Muscle layer of colon (tissue), 2 donors: ENCODE data around the gene NAAA.
"Not testable (repeated sequence)": the region's sequence is repeated elsewhere in the genome, so short reads cannot be mapped to it uniquely, and the experiment has no call there.

Source experiments
- H3K27ac ChIP-seq: one replicate; pipeline ENCODE4 v1.7.0; 2013; ENCODE audit warnings: low read depth, mild to moderate bottlenecking, low read length, moderate library complexity
- H3K27me3 ChIP-seq, 2 donors: one replicate each; pipeline ENCODE4 v1.7.0; 2013; ENCODE audit warnings: low read length in 2 of 2, mild to moderate bottlenecking in 2 of 2; ENCODE audit not compliant: insufficient read depth in 2 of 2, control insufficient read depth in 1 of 2
- H3K36me3 ChIP-seq: one replicate; pipeline ENCODE4 v1.7.0; 2013; ENCODE audit warnings: mild to moderate bottlenecking, low read length; ENCODE audit not compliant: insufficient read depth
- H3K4me1 ChIP-seq: one replicate; pipeline ENCODE4 v1.7.0; 2013; ENCODE audit warnings: mild to moderate bottlenecking, low read length; ENCODE audit not compliant: insufficient read depth
- H3K4me3 ChIP-seq, 2 donors: one replicate each; pipeline ENCODE4 v1.7.0; 2013; ENCODE audit warnings: low read length in 2 of 2, low read depth in 1 of 2, mild to moderate bottlenecking in 1 of 2, moderate library complexity in 1 of 2
- H3K9ac ChIP-seq: one replicate; pipeline ENCODE4 v1.7.0; 2013; ENCODE audit warnings: low read length
- H3K9me3 ChIP-seq: one replicate; pipeline ENCODE4 v1.7.0; 2013; ENCODE audit warnings: mild to moderate bottlenecking, low read length
- donor health status: abdominal sarcoma.
- donor health status: Adenocarcinoma of cecum.

NAAA gene

DNA sequence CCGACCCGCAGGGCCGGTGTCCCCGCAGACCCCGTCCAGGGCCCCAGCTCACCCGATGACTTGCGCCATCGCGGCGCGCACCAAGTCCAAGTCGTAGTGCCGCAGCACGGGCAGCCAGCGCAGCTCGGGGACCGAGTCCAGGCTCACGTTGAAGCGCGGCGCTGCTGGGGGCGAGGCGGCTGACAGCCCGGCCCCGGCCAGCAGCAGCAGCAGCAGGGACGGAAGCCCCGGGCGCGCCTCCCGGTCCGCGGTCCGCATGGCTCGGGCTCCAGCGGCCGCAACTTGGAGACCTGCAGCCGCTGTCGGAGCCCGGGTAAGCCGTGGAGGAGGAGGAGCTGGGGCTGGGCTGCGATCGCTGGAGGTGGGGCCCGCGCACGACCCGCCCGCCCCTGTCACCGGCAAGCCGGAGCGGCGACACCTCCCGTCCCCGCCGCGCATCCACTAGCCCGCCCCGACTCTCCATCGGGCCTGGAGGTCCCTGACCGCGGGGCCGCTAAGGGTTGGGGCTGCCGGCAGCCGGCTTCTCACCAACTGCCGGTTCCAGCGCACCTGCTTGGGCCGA, at the start of gene NAAA:
NAAA (minus strand) TSS at position 322 of the 562 bp plus-strand sequence; CDS start at position 258, 64 bp downstream.
- Histone ChIP-seq H3K27ac (peak within 1 kb of the TSS; percentile 48), H3K27me3 (no peaks in the 10 kb centered on the region), H3K9ac (peak within 1 kb of the TSS; percentile 57), H3K9me3 (no peaks in the 10 kb centered on the region), H3K36me3 (no peaks in the 10 kb centered on the region), H3K4me3 (peak within 1 kb of the TSS; percentile 28 to 89), H3K4me1 (peaks cover 6% of the 10 kb centered on the region)

- no peaks in the 10 kb centered on the region for H3K27me3 ChIP-seq
- no peaks in the 10 kb centered on the region for H3K36me3 ChIP-seq
- H3K27ac ChIP-seq, result peak overlapping the region; percentile 36
- peak overlapping the region; percentile 89 to 93 for H3K4me3 ChIP-seq
- H3K4me1 ChIP-seq, result peaks cover 19% of the 10 kb centered on the region
- H3K9ac ChIP-seq, result peak overlapping the region; percentile 87
- no peaks in the 10 kb centered on the region for H3K9me3 ChIP-seq
These were observed 49.2 kb upstream of the NAAA start for GRCh38 chr4:75989846-75990528.

- no peak overlapping the region for H3K27ac ChIP-seq
- peaks cover 15% of the 10 kb centered on the region for H3K36me3 ChIP-seq
- no peaks in the 10 kb centered on the region for H3K9me3 ChIP-seq
- peaks cover 19% of the 10 kb centered on the region for H3K4me1 ChIP-seq
- no peak overlapping the region for H3K9ac ChIP-seq
- no peaks in the 10 kb centered on the region for H3K27me3 ChIP-seq
- H3K4me3 ChIP-seq, result no peak overlapping the region
These were observed 44.3 kb upstream of the NAAA start for GRCh38 chr4:75985116-75985515.

- Histone ChIP-seq H3K4me1 (no peaks in the 10 kb centered on the region), H3K36me3 (peaks cover 37% of the 10 kb centered on the region), H3K4me3 (no peak overlapping the region), H3K27me3 (no peaks in the 10 kb centered on the region), H3K27ac (no peak overlapping the region), H3K9ac (no peak overlapping the region), H3K9me3 (no peaks in the 10 kb centered on the region)
These were observed 39.8 kb upstream of the NAAA start for GRCh38 chr4:75980576-75980975.

DNA sequence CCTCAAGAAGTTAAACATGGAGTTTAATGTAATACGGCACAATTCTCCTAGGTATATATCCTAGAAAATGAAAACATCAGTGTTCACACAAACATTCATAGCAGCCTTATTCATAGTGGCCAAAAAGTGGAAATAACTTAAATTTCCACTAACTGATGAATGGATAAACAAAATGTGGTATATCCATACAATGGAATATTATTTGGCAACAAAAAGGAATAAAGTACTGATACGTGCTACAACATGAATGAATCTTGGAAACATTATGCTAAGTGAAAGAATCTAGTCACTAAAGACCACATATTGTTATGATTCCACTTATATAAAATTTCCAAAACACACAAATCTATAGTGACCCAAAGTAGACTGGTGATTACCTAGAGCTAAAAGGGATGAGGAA, 35.4 kb upstream of the NAAA start:
- Histone ChIP-seq H3K9ac (no peak overlapping the region), H3K4me3 (no peak overlapping the region), H3K27me3 (no peaks in the 10 kb centered on the region), H3K36me3 (peaks cover 54% of the 10 kb centered on the region), H3K9me3 (no peaks in the 10 kb centered on the region), H3K27ac (no peak overlapping the region), H3K4me1 (no peaks in the 10 kb centered on the region)

DNA sequence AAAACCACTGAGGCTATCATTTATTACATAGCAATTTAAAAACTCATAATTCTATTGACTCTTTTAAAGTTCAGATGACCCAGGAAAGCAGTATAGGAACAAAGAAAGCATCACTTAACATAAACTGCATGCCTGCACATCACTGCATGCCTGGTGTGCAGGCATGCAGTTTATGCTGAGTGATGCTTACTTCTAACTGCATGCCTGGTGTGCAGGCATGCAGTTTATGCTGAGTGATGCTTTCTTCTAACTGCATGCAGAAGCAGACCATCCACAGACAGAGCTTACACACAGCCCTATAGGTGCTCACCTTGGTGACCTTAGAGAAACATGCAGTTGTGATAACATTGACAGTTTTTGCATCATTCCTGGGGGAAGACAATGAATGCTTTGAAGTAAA, 33.0 kb upstream of the NAAA start:
- Histone ChIP-seq H3K27me3 (no peaks in the 10 kb centered on the region), H3K4me3 (no peak overlapping the region), H3K27ac (no peak overlapping the region), H3K9ac (no peak overlapping the region), H3K36me3 (peaks cover 65% of the 10 kb centered on the region), H3K4me1 (no peaks in the 10 kb centered on the region), H3K9me3 (no peaks in the 10 kb centered on the region)

DNA sequence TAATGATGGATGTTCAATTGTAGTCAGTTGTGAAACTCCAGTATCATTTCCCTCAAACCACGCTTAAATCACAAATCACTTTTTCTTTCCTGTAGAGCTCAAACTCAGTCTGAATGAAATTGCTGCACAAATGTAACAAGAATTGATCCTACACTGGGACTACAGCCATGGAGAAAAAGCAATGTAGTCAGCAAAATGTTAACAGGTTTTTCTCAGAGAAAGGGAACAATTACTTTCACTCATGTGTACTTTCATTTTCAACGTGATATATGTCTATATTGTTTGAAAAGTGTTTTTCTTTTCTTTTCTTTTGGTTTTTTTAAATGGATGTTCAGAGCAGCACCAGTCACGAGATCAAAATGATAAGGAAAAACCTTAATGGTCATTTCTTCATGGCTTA, 27.3 kb upstream of the NAAA start:
- no peaks in the 10 kb centered on the region for H3K4me1 ChIP-seq
- peaks cover 74% of the 10 kb centered on the region for H3K36me3 ChIP-seq
- no peak overlapping the region for H3K4me3 ChIP-seq
- H3K27ac ChIP-seq, result no peak overlapping the region
- H3K9ac ChIP-seq, result no peak overlapping the region
- H3K9me3 ChIP-seq, result no peaks in the 10 kb centered on the region
- no peaks in the 10 kb centered on the region for H3K27me3 ChIP-seq

GRCh38 chr4:75963558-75963957, 22.7 kb upstream of the NAAA start:
- Histone ChIP-seq H3K27me3 (no peaks in the 10 kb centered on the region), H3K4me1 (no peaks in the 10 kb centered on the region), H3K9ac (no peak overlapping the region), H3K36me3 (peaks cover 51% of the 10 kb centered on the region), H3K9me3 (no peaks in the 10 kb centered on the region), H3K4me3 (no peak overlapping the region), H3K27ac (no peak overlapping the region)

DNA sequence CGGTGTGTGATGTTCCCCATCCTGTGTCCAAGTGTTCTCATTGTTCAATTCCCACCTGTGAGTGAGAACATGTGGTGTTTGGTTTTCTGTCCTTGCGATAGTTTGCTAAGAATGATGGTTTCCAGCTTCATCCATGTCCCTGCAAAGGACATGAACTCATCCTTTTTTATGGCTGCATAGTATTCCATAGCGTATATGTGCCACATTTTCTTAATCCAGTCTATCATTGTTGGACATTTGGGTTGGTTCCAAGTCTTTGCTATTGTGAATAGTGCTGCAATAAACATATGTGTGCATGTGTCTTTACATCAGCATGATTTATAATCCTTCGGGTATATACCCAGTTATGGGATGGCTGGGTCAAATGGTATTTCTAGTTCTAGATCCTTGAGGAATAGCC, 21.3 kb upstream of the NAAA start:
- H3K4me3 ChIP-seq, H3K9me3 ChIP-seq, H3K4me1 ChIP-seq, H3K9ac ChIP-seq, H3K27me3 ChIP-seq, H3K27ac ChIP-seq: not testable (repeated sequence)
- H3K36me3 ChIP-seq, result peaks cover 51% of the 10 kb centered on the region

DNA sequence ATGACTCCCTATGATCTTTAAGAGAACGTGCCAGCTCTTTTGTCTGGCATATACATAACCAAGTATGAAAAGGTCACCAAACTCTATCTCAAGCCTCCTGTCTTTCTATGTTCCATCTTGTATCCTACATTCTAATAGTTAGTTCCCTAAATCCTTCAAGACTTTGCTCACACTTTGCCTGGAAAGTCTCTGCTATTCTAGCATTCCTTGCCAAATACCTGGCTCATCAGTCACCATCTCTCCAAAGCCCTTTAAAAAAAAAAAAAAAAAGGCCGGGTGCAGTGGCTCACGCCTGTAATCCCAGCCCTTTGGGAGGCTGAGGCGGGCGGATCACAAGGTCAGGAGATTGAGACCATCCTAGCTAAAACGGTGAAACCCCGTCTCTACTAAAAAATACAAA, 17.7 kb upstream of the NAAA start:
- H3K27ac ChIP-seq, H3K27me3 ChIP-seq, H3K4me1 ChIP-seq, H3K4me3 ChIP-seq, H3K9me3 ChIP-seq, H3K9ac ChIP-seq: not testable (repeated sequence)
- H3K36me3 ChIP-seq, result peaks cover 58% of the 10 kb centered on the region

DNA sequence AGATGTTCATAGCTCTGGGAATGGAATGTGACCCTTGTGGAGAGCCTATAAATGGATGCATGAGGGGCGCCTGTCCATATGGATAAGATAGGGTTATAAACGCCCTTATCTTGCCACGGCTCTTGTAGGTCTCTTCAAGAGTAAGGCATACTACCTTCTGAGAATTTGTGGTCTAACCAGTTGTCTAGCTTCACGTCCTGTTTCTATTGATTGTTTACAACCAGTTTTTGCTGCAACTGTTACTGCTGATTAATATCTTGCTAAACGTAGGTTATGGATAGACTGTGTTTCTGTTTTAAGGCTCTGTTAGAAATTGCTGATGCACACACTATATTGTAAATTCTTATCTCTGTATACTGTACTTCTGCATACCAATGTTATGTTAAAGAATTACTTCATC, 14.0 kb upstream of the NAAA start:
- not testable (repeated sequence) for H3K27me3 ChIP-seq, H3K9me3 ChIP-seq, H3K4me1 ChIP-seq, H3K27ac ChIP-seq, H3K4me3 ChIP-seq, H3K9ac ChIP-seq
- H3K36me3 ChIP-seq, result peaks cover 71% of the 10 kb centered on the region

DNA sequence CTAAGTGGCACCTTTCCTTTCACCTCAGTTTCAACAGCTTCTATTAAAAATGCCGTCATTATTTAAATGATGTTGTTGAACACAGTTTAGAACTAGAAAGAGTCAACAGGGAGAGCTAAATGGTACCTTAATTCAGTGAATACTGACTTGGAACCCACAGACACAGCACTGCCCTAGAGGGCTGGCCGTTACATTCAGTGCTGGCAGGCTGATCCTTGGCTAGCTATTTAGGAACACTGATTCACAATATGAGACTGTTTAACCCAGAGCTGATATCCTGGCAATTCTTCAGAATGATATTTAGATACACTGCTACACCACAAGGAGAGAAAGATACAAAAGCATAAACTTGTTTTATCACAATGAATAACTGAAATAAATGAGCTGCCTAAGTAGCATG, 12.7 kb upstream of the NAAA start:
- no peaks in the 10 kb centered on the region for H3K9me3 ChIP-seq
- H3K36me3 ChIP-seq, result peaks cover 70% of the 10 kb centered on the region
- H3K27ac ChIP-seq, result no peak overlapping the region
- H3K27me3 ChIP-seq, result no peaks in the 10 kb centered on the region
- H3K4me3 ChIP-seq, result no peak overlapping the region
- no peaks in the 10 kb centered on the region for H3K4me1 ChIP-seq
- no peak overlapping the region for H3K9ac ChIP-seq
